Ovary (tissue), 3 donors: ENCODE data around the gene CARD9.

Experiments
- CTCF ChIP-seq, 3 donors: fragments of 450-650 bp in 2 of 3; fragments of 200-600 bp in 1 of 3; IDR thresholded peaks; one replicate each; pipeline versions ENCODE4 v1.5.1 to v1.8.0; 2016 to 2022; ENCODE audit warnings: antibody characterized with exemption in 3 of 3, mild to moderate bottlenecking in 1 of 3
- EP300 ChIP-seq: sonication (generic); formaldehyde crosslinking; IDR thresholded peaks from one replicate; pipeline ENCODE4 v1.6.1; 2017; ENCODE audit warnings: antibody characterized with exemption
- donor health status: DM: no; HTN: no; CAD: no.

- no peak for TF ChIP-seq CTCF (IDR thresholded peaks at IDR 0.05)
- no peak for TF ChIP-seq EP300
Observed at GRCh38 chr9:136353088-136353487, 20.4 kb downstream of the CARD9 start.
